Ovary (tissue), 3 donors: ENCODE measurements around the gene AMOTL1.

Experiments
- CTCF ChIP-seq, 3 donors: fragments of 450-650 bp in 2 of 3; fragments of 200-600 bp in 1 of 3; IDR thresholded peaks; one replicate each; pipeline versions ENCODE4 v1.5.1 to v1.8.0; 2016 to 2022; ENCODE audit warnings: antibody characterized with exemption in 3 of 3, mild to moderate bottlenecking in 1 of 3
- EP300 ChIP-seq: sonication (generic); formaldehyde crosslinking; IDR thresholded peaks from one replicate; pipeline ENCODE4 v1.6.1; 2017; ENCODE audit warnings: antibody characterized with exemption
- POLR2A ChIP-seq: fragments of 450-650 bp; IDR thresholded peaks from one replicate; pipeline ENCODE4 v1.6.1; 2017; ENCODE audit warnings: antibody characterized with exemption, mild to moderate bottlenecking, moderate library complexity
- donor health status: DM: no; HTN: no; CAD: no.

DNA sequence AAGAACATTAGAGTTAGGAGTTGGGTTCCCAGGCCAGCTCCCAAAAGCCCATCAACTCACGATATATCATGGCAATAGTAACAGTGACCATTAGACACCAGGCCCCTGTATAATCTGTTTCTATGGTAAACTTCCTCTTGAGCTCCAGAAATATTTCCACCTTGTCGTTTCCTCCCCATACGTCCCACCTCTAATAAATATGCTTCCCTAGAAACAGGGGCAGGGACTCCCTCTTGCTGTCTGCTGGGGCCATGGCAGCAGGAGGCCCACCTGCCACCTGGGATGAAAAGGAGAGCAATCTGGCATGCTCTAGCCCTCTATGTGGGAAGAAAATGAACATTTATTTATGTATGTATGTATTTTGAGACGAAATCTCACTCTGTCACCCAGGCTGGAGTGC is 32.2 kb upstream of the AMOTL1 start:
- TF ChIP-seq CTCF (IDR thresholded peaks at IDR 0.05), result no peak
- TF ChIP-seq POLR2A, result no peak
- TF ChIP-seq EP300, result no peak
